HepG2 (cell line): ENCODE results near the gene SAPCD2. TPM values are rescaled to one million over a fixed set of nuclear protein-coding genes. Genes with fewer than 3 reads are reported as not detected.

Experiments
- AGO2 ChIP-seq: fragments of 200-400 bp; formaldehyde crosslinking; optimal IDR thresholded peaks from 2 replicates; pipeline ENCODE3; 2017; ENCODE audit warnings: mild to moderate bottlenecking, low read depth, low read length, moderate library complexity
- BHLHE40 ChIP-seq: IDR thresholded peaks from 2 replicates; pipeline ENCODE4 v1.6.1; 2011; ENCODE audit warnings: low read length, improper control_type of control experiment
- CREB1 ChIP-seq, 2 experiments: fragments of 450-650 bp in 1 of 2; IDR thresholded peaks; 2 replicates each; pipeline ENCODE4 v1.6.1; 2016 to 2017; ENCODE audit warnings: control low read depth in 1 of 2, mild to moderate bottlenecking in 1 of 2, missing compliant biosample characterization in 1 of 2, missing genetic modification characterization in 1 of 2
- ELF3 ChIP-seq: IDR thresholded peaks from 2 replicates; pipeline ENCODE4 v1.6.1; 2016; ENCODE audit warnings: missing genetic modification reagents, missing compliant biosample characterization
- GATAD1 ChIP-seq: IDR thresholded peaks from 2 replicates; pipeline ENCODE4 v1.6.1; 2016; ENCODE audit warnings: missing genetic modification reagents, missing compliant biosample characterization
- GATAD2A ChIP-seq: IDR thresholded peaks from 2 replicates; pipeline ENCODE4 v1.6.1; 2016
- GTF3A ChIP-seq: sonication (generic); formaldehyde crosslinking; conservative IDR thresholded peaks from 2 replicates; pipeline ENCODE4 v1.4.0; 2020; ENCODE audit warnings: mild to moderate bottlenecking, missing genetic modification reagents
- HNRNPH1 ChIP-seq: fragments of 200-400 bp; formaldehyde crosslinking; optimal IDR thresholded peaks from 2 replicates; pipeline ENCODE3; 2017; ENCODE audit warnings: mild to moderate bottlenecking, low read depth, low read length
- HNRNPUL1 ChIP-seq: fragments of 200-400 bp; formaldehyde crosslinking; IDR thresholded peaks from 2 replicates; pipeline ENCODE4 v1.6.1; 2017; ENCODE audit warnings: low read depth, mild to moderate bottlenecking, low read length, moderate library complexity
- JARID2 ChIP-seq: sonication (generic); formaldehyde crosslinking; IDR thresholded peaks from 2 replicates; pipeline ENCODE4 v1.8.1; 2023; ENCODE audit warnings: missing genetic modification reagents, inconsistent platforms; ENCODE audit not compliant: insufficient replicate concordance
- KLF11 ChIP-seq: IDR thresholded peaks from 2 replicates; pipeline ENCODE4 v1.6.1; 2016; ENCODE audit warnings: missing compliant biosample characterization
- MTF2 ChIP-seq: sonication (generic); formaldehyde crosslinking; IDR thresholded peaks from 2 replicates; pipeline ENCODE4 v1.5.0; 2020; ENCODE audit warnings: missing genetic modification reagents, borderline replicate concordance
- MXD3 ChIP-seq: IDR thresholded peaks from 2 replicates; pipeline ENCODE4 v1.6.1; 2016; ENCODE audit warnings: mild to moderate bottlenecking, missing biosample characterization, missing genetic modification reagents
- MYC ChIP-seq: sonication (generic); formaldehyde crosslinking; IDR thresholded peaks from 2 replicates; pipeline ENCODE4 v1.9.0; 2021; ENCODE audit warnings: missing genetic modification reagents, borderline replicate concordance
- POLR2G ChIP-seq: fragments of 200-400 bp; formaldehyde crosslinking; IDR thresholded peaks from 2 replicates; pipeline ENCODE4 v1.6.1; 2018; ENCODE audit warnings: mild to moderate bottlenecking, low read depth, low read length, moderate library complexity
- RFXAP ChIP-seq: sonication (generic); formaldehyde crosslinking; IDR thresholded peaks from 2 replicates; pipeline ENCODE4 v1.4.0; 2020; ENCODE audit warnings: missing genetic modification reagents, borderline replicate concordance
- SKIL ChIP-seq: sonication (generic); formaldehyde crosslinking; IDR thresholded peaks from 2 replicates; pipeline ENCODE4 v1.8.0; 2022; ENCODE audit warnings: missing genetic modification reagents, mild to moderate bottlenecking, moderate library complexity, borderline replicate concordance
- SMAD3 ChIP-seq: sonication (generic); formaldehyde crosslinking; IDR thresholded peaks from 2 replicates; pipeline ENCODE4 v1.4.0; 2020; ENCODE audit warnings: missing genetic modification reagents
- TEAD2 ChIP-seq: sonication (generic); formaldehyde crosslinking; IDR thresholded peaks from 2 replicates; pipeline ENCODE4 v1.9.0; 2021; ENCODE audit warnings: missing genetic modification reagents
- ZNF431 ChIP-seq: sonication (generic); formaldehyde crosslinking; IDR thresholded peaks from 2 replicates; pipeline ENCODE4 v1.9.0; 2022; ENCODE audit warnings: missing genetic modification reagents, low read depth, mild to moderate bottlenecking, borderline replicate concordance
- ZNF639 ChIP-seq: conservative IDR thresholded peaks from 2 replicates; pipeline ENCODE4 v1.6.1; 2018; ENCODE audit warnings: missing genetic modification reagents
- polyA plus RNA-seq, 8 experiments: library from polyadenylated mRNA; depleted of rRNA in 3 of 8; stranded (reverse) in 7 of 8; unstranded in 1 of 8; fragments of >200 nt; fragmentation: Illumina TruSeq in 4 of 8; extraction: Trizol in 4 of 8; gene quantifications; 2 replicates each; pipeline versions ENCODE4 v1.2.1 to v1.2.3, GENCODE V29; 2011 to 2016; ENCODE audit warnings: low read depth in 4 of 8, missing spikeins in 1 of 8, mixed read lengths in 1 of 8; ENCODE audit not compliant: insufficient read depth in 1 of 8
- total RNA-seq, 5 experiments: library from RNA; depleted of rRNA; stranded (reverse); fragments of >200 nt; fragmentation: Illumina TruSeq; extraction: Trizol; gene quantifications; 2 replicates each; pipeline ENCODE4 v1.2.3, GENCODE V29; 2016; ENCODE audit warnings: low read depth in 1 of 5

SAPCD2 gene
- total and polyA plus RNA-seq, 2 of the 13 experiments (the other 11 are each of a cell fraction or from before 2014, with no cell fraction given): 21.9 to 42.8 TPM

GRCh38 chr9:137086531-137087408 lies 16.4 kb upstream of the SAPCD2 start, which contains the start of gene MAN1B1 (continued):
- 0 out of 2 replicates have a peak, but pooled peaks have one; percentile 63 for TF ChIP-seq HNRNPUL1
- peak; percentile 84 for TF ChIP-seq POLR2G
- TF ChIP-seq SMAD3: 0 out of 2 replicates have a peak, but pooled peaks have one; percentile 51
- 0 out of 2 replicates have a peak, but pooled peaks have one; percentile 9 for TF ChIP-seq ZNF431 (CRISPR knock-in tag)
- TF ChIP-seq AGO2: peak; percentile 85
- peak; percentile 68 for TF ChIP-seq GATAD2A
- TF ChIP-seq ELF3 (CRISPR knock-in tag): peak; percentile 55; the same call in 1 of the 2 replicates
- TF ChIP-seq TEAD2 (CRISPR knock-in tag): no peak
- TF ChIP-seq RFXAP: peak; percentile 67; the same call in 1 of the 2 replicates
- TF ChIP-seq KLF11 (CRISPR knock-in tag): 0 out of 2 replicates have a peak, but pooled peaks have one; percentile 74
- no peak for TF ChIP-seq MTF2 (CRISPR knock-in tag)
- TF ChIP-seq CREB1 (IDR thresholded peaks at IDR 0.05): peak; percentile 84
- TF ChIP-seq CREB1 (CRISPR knock-in tag; IDR thresholded peaks at IDR 0.05): no peak
- peak; percentile 33; the same call in 1 of the 2 replicates for TF ChIP-seq ZNF639 (CRISPR knock-in tag)
- no peak; the same call in 1 of the 2 replicates for TF ChIP-seq GTF3A
- peak; percentile 88 for TF ChIP-seq GATAD1
- TF ChIP-seq MYC (CRISPR knock-in tag): peak; percentile 99
- peak; percentile 35 for TF ChIP-seq HNRNPH1
- TF ChIP-seq JARID2 (CRISPR knock-in tag): peak; percentile 70
- peak; percentile 93; the same call in 1 of the 2 replicates for TF ChIP-seq MXD3 (CRISPR knock-in tag)
- peak; percentile 36; the same call in 1 of the 2 replicates for TF ChIP-seq SKIL
- peak; percentile 16; the same call in 1 of the 2 replicates for TF ChIP-seq BHLHE40
